HG03521 (cell line): ENCODE measurements around the gene METTL24.

Experiments used
- ATAC-seq: cut with Tn5 transposase; IDR thresholded peaks from one replicate; pipeline ENCODE4 v1.9.1; 2021; ENCODE audit warnings: mild to moderate bottlenecking, moderate library complexity; ENCODE audit not compliant: unreplicated experiment

Gene METTL24

DNA sequence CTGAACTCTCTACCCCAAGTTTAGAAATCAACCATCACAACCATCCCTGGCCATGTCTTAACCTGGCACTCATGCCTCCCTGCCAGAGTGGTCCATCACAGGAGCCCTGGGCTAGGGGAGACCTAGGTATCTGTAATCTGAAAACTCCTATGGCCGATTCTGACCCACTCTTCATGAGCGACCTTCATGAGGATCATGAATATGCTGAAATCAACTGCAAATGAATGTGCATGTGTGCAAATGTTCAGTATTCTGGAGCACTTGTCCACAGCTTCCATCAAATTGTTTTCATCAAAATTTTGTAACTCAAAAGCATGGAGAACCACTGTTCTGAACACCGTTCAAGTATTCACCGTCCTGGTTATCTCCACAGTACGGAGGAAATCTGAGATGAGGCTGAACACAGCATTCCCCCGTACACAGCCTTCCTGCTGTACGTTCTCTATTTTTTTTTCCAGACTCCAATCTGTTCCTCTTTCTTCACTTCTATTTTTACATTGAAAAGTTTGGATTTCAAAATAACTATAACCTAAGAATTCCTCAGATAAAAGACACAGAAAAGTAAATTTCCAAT lies 17.7 kb downstream of the METTL24 start:
- ATAC-seq = no peak

DNA sequence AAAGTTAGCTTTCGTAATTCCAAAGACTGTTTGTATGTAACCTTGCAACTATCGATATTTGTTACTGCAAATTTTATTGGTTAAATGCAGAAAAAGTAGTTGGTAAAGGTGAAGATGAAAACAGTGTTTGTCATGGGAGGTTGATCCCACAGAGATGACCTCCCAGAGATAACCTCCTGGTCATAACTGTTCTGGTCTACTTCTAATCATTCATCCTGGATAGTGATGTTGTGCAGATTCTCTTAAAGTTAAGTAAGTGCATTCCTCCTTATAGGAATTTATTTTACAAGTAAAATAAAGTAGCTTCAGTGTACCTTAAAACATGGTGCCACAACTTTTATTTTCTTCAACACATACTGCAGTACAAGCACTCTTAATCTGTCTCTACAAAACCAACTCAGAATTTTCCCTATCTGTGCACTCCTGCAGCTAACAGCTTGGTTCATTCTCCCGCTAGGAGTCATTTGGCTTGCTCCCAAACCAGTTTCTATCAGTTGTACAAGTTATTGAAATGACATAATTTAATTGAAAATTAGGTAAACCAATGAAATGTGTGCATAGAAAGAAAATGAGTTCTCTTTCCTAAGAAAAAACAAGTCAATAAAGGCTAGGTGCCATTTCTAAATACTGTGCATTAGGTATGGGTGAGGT lies 19.2 kb downstream of the METTL24 start:
- no peak for ATAC-seq

DNA sequence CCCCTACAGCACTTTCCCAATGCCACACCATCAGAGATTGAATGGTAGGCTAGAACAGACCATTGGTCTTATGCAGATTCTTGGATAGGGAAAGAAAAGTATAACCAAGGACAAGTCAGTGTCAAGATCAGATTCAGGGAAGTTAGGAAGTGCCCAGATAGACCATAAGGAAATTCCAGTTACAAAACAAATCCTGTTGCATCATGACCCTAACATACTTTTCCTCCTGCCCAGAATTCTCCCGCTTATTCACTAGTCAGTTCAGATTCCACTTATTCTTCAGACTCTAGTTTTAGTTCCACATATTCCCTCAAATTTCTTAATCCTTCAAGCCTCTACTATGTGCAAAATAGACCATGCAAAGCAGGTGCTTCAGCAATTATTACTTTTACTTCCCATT lies 20.7 kb downstream of the METTL24 start:
- no peak for ATAC-seq

DNA sequence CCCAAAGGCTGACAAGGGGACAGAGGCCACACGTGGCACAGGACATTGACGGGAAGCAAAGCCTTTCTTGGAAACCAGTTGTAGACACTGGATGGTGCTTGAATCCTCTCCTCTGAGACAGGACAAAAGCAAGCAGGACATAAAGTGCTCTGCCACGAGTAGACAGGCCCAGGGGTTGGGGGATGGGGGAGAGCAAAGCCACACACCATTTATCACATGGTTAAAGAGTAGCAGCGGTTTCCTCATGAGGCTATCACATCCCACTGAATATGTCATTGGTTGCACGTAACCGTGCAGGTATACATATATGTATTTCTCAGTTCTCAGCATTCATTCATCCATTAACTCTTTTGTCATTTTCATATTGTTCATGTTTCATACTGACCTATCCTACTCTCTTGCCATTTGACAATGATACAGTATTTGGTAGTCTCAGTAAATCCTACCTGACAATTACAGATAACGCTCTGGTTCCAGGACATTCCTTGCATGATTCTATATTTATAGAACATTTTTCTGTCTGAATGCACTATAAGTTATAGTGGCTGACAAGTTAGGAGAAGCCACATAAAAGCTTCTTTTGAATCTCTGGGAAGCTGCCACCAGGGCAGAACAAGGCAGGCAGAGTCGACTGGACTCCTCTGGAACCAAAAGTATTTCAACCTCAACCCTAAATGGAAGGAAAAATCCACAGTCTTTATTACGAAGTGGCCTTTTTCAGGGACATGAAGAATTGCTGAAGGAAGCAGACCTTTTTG lies 23.5 kb downstream of the METTL24 start:
- no peak for ATAC-seq

DNA sequence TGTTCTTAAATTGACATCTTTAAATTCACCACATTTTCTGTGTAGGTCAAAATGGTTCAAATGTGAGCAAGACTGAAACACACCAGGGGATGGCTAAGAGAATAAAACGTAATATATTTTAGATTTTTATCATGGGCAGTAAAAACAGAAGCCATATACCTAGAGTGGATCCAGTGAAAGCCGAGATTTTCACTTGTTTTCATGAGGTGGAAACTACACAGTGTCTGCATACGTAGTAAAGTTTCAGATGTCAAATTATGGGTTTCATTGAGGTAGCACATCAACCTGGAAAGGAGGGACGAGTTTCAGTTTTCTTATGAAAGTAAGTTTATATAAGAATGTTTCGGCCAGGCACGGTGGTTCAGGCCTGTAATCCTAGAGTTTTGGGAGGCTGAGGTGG lies 25.9 kb downstream of the METTL24 start:
- no peak for ATAC-seq

DNA sequence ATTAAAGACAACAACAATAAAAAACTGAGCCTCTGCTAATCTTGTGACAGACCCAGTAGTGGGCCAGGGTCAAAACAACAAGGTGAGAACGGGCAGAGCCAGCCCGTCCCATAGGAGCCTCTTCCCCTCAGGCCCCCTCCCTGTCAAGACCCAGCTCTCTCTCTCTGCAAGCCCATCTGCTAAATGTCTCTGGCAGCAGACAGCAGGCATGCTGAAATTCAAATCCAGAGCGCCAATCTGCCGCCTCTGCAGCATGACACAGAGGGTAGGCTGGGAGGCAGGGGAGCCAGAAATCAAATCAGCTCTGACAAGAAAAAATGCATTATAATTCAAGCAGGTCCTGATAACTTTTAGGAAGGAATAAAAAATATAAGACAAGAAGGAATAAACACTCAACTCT lies 26.3 kb downstream of the METTL24 start:
- no peak for ATAC-seq

DNA sequence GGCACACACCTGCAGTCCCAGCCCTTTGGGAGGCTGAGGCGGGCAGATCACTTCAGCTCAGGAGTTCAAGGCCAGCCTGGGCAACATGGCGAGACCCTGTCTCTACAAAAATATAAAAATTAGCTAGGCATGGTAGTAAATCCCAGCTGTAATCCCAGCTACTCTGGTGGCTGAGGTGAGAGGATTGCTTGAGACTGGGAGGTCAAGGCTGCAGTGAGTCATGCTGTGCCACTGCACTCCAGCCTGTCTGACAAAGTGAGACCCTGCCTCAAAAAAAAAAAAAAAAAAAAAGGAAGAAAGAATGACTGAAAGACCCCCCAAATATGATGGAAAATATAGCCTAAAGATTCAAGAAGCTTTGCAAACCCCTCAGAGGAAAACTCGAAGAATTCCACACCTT lies 26.8 kb downstream of the METTL24 start:
- no peak for ATAC-seq

DNA sequence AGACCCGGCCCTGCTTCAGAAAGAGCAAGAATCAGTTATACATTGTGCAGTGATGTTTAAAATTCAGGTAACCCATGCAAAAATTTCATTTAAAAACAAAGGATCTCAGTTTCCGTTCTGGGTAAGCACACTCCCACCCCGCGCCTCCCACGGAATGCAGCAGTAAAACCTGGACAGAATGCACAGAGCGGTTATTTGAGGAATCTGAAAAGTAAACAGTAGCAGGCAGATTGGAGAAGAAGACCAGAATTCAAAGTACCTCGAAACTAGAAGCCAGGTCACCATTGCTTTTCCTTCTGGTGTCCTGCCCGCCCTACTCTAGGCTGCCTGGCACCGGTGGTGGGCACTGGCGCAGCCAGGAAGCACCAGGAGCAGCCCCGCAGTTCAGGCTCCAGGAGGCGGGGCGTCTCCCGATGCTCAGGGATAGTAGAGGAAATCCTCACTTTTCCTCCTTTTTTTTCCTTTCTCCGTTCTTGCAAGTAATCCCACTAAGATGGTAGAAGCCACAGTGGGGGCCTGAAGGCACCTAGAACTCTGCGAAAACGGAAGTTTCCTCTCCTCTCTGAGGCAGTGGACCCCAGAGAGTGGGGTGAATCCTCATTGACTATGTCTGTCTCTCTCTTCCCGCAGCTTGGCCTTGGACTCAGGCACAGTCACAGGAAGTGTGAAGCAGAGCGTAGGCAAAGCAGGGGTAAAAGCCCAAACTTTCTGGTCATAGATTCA lies 28.3 kb downstream of the METTL24 start:
- ATAC-seq = no peak

DNA sequence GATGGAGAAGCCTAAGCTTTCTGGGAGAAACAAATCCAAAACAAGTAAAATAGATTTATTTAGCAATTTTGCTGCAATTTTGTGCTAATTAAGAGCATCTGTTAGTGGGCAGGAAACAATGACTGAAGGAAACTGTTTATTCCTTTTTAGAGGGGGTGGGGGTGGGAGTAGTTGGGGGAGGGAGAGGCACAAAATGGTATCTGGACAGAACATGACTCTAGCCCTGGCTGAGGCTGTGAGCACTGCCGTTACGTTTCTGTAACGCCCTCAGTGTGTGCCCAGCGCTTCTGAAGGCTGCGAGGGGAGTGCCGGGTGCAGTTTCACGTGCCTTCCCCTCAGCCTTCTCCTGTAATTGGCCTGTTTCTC lies 28.8 kb downstream of the METTL24 start:
- no peak for ATAC-seq

DNA sequence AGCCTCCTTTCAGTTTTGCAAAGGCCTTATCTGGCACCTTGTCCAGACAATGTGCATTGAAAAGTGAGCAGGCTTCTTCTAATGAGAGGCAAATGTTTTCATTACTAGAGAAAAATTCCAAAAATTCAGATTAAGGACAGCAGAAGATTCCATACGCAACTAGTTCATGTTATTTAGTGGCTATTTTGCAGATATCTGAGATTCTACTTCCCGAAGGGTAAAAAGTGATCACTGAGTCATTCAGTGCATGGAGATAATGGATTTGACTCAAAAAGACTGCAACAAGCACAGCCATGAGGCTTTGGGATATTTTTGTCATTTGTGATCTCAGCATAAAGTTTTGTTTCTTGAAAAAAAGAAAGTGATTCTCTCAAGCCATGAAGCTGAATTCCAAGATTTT lies 29.9 kb downstream of the METTL24 start:
- ATAC-seq = no peak

DNA sequence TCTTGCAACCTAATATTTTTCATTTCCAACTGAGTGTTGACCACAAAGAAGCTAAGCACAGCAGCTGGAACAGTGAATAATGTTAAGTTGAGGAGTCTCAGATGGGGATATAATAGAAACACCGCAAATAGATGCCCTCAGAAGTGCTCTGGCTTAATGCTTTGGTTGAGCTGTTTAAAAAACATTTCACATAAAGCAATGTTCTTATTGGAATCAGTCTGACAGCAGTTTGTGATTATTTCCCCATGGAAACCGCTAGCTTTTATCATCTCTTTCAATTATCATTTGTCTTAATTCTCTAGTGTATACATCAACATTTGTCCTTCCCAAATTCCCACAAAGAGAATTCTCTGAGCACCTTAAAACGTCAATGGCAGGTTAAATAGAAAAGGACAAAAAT lies 30.8 kb downstream of the METTL24 start:
- ATAC-seq = no peak

DNA sequence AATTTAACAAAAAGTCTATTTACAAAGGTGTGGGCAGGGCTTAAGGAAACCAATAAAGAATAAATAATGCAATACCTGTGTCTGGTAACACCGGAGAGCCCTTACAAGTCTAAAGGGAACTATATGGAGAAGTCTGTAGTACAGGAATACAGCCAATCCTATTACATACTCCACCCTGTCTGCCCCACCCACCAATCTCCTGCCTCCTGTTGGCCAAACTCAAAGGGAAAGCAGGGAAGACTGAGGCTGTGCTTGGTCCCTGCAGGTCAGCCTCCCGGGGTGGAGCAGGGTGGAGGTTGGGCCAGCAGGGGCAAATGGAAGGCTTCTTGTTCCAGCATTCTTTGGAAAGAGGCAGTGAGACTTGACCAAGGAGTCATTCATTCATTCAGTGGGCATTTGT lies 31.5 kb downstream of the METTL24 start:
- ATAC-seq = no peak

DNA sequence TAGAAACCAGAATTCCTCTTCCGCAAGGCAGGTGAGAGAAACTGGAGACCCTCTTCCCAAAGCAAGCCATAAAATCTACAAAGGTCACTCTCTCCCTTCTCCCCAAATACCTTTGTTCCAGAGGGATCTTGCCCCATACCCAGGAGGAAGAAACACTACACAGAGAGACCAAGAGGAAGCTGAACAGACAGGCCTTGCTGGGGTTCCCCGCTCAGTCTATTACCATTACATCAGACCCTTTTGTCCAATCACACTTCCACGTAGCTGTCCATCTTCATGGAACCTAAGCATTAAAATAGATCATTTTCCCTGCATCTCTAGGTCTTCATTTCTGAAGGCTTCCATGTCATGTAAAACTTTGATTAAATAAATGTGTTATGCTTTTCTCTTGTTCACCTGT lies 32.1 kb downstream of the METTL24 start:
- ATAC-seq = no peak

DNA sequence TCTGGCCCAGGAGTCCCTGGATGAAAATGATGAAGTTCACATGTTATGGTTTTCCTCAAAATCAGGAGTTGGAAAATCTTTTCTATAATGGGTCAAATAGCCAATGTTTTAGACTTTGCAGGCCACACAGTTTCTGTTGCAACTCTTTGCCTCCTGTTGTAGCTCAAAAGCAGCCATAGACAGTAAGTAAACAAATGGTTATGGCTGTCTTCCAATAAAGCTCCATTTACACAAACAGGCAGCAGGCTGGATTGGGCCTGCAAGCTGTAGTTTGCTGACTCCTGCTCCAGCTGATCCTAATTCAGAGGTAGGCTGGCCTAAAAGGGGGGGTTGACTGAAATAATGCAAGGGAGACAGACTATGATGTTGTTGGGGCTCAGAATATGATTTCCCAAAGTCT lies 33.0 kb downstream of the METTL24 start:
- no peak for ATAC-seq

DNA sequence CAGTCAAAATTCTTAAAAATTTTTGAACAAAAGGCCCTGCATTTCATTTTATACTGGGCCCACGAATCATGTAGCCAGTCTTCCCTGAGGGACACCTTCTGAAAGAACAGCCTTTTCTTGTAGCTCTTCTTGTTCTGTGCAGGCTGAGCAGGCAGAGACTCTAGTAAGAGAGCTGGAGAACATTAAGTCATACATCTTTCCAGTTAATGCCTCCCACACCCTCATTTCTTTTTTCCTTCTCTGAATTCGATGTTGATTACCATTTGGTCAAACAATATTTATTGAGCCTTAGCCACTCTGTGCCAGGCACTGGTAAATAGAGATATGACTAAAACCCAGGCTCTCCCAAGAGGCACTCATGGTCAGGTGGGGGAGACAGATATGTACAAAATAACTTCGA lies 33.6 kb downstream of the METTL24 start:
- ATAC-seq = no peak

DNA sequence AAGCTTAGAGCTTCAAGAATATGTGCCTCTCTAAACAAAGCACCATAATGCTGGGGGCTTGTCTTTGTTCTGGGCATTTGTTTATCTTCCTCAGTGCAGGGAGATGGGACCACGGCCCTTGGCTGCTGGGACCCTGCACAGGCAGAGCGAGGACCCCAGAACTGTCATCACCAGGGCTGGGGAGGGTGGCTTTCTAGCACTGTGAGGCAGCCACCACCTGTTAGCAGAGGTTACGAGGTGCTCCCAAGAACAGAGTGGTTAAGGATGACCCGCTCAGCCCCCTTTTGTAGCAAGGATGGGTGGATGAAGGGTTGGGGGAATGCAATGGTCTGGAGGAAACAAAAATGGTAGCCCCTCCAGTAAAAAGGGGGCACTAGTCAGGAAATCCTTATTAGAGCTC lies 34.9 kb downstream of the METTL24 start:
- no peak for ATAC-seq

DNA sequence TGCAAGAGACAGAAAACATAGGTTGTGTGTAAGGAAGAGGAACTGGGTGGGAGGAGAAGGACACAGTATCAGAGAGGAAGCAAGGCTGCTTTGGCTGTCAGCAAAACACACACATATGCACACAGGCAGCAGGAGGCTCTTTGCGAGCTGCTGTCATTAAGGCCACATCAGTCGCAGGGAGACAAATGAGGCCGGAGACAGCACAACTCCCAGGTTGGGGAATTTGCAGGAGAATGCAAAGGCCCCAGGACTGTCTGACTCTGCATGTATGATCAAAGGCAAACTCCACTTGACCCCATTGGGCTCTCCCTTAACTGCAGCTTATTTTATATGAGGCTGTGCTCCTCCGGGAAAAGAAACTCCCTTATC lies 35.3 kb downstream of the METTL24 start:
- no peak for ATAC-seq

DNA sequence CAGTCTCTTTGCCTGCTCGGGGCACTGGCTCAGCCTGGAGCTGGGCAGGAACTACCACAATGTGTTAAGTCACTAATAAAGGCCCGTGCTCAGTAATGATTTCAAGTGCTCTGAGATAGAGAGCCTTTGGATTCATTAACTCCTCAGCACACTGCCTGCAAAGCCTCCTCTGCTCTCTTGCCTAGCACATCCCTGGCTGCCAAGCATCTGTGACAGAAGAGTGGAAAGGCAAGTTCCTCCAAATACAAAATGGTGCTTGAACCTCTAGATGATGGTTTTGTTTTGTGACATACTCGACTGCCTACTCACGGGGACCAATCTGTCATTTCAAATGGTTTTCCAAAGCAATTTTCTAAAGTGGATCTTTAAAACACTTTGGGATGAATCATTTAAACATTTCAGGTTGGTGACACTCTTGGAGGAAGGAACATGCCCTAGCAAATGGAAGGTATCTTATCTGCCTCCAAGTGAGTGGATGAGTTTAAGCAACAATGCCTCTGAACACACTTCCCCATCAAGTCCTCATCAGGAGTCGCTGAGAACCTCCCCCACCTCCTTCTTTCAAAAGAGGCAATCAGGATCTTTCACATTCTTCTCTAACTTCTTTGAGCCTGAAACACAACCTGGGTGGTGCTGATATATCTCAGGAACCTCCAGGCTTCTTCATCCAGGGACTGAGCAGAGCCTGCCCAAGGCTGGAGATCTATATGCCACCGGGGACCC lies 35.8 kb downstream of the METTL24 start:
- no peak for ATAC-seq

DNA sequence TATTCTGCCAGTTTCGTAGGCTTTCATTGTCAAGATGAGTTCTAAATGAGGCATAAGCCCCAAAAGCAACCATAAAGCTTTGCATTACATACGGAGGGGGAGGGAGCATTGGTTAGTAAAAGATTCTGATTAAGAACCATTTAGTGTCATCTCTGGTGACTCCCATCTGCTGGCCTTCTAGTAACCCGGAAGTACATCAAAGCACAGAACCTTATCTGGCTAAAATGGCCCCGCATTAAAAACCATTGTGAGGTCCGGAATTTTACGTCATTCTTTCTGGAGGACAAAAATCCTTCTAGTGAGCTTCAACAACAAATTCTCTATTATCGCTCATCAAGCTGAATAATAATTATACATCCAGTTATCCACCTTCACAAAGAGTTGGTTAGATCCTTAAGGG lies 37.8 kb downstream of the METTL24 start:
- no peak for ATAC-seq

DNA sequence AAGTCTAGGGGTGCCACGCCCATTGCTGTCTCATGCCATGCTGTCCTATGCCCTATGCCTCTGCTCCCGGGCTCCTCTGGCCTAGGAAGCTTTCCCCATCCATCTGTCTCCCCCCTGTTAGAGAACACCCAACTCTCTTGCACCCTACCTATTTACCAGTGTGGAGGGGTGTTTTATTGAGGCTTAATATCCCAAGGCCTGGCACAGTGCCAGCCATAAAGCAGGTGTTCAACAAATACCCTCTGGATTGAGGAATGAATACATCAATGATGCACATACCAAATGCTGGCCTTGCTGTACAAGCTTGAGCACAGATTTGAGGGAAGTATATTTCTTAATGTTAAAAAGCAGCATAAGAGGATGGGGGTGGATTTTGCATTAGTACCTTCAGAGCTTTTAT lies 38.3 kb downstream of the METTL24 start:
- no peak for ATAC-seq

DNA sequence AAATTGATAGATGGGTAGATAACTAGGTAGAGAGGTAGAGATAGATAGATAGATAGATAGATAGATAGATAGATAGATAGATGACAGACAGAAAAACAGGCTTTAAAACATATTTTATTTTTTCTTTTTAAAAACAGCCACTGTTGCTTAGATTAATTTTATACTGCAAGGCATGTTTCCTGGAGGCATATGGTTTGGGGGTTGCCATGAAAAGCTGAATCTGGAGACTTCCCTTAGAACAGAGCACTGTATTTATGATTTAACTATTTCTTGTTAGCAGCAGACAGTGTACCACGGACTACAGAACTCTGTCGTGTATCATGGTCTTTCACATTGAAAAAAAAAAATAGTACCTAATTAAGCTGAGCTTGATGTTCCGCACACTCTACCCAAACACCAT lies 38.8 kb downstream of the METTL24 start:
- no peak for ATAC-seq
